CD4-positive, alpha-beta T cell (primary cell): ENCODE data around the gene MPRIP. TPM values are rescaled to one million over a fixed set of nuclear protein-coding genes. Genes with fewer than 3 reads are reported as not detected.
A peak's percentile ranks its signal among the peaks of the same experiment; 100 is the strongest.

Experiments used
- ATAC-seq: fragments of 200-7000 bp; cut with Tn5 transposase; one replicate; pipeline ENCODE4 v1.10.0; 2022; ENCODE audit warnings: mild to moderate bottlenecking; ENCODE audit not compliant: poor library complexity
- CTCF ChIA-PET: fragments of 350-600 bp; sonication (Branson Sonifier 250); formaldehyde crosslinking; loops from one replicate; lab custom pipeline; 2021; ENCODE audit warnings: antibody characterized with exemption, inconsistent platforms; lab: Charles Lee
- POLR2A ChIA-PET: fragments of 350-600 bp; sonication (Branson Sonifier 250); formaldehyde crosslinking; loops from one replicate; lab custom pipeline; 2021; ENCODE audit warnings: antibody characterized with exemption, inconsistent platforms; lab: Charles Lee
- DNase-seq, 14 experiments: peaks; one replicate each; pipeline ENCODE4 v3.0.0-alpha.2; 2013 to 2020; ENCODE audit warnings: mixed read lengths in 2 of 14
- H3K27ac ChIP-seq, 2 donors: one replicate each; pipeline versions ENCODE4 v1.5.1 to v1.7.0; 2013; ENCODE audit warnings: low read length in 2 of 2, low read depth in 1 of 2, mild to moderate bottlenecking in 1 of 2
- H3K27me3 ChIP-seq, 2 experiments: 1 replicate in 1 of 2; 2 replicates in 1 of 2; pipeline versions ENCODE4 v1.6.1 to v1.7.0; 2013; ENCODE audit warnings: low read length in 2 of 2, control low read depth in 1 of 2, mild to moderate bottlenecking in 1 of 2, moderate library complexity in 1 of 2; ENCODE audit not compliant: insufficient read depth in 2 of 2, control insufficient read depth in 1 of 2
- H3K36me3 ChIP-seq: one replicate; pipeline ENCODE4 v1.6.1; 2013; ENCODE audit warnings: low read length, control low read depth; ENCODE audit not compliant: insufficient read depth
- H3K4me1 ChIP-seq: one replicate; pipeline ENCODE4 v1.6.1; 2013; ENCODE audit warnings: low read length, control low read depth; ENCODE audit not compliant: insufficient read depth
- H3K4me3 ChIP-seq: one replicate; pipeline ENCODE4 v1.5.1; 2013; ENCODE audit warnings: mild to moderate bottlenecking, low read length, moderate library complexity
- H3K9me3 ChIP-seq, 2 experiments: 1 replicate in 1 of 2; 2 replicates in 1 of 2; pipeline versions ENCODE4 v1.6.1 to v1.7.0; 2013; ENCODE audit warnings: low read length in 2 of 2, mild to moderate bottlenecking in 2 of 2, control low read depth in 1 of 2, moderate library complexity in 1 of 2; ENCODE audit not compliant: control insufficient read depth in 1 of 2, insufficient read depth in 1 of 2
- H3K27ac Mint-ChIP-seq: one replicate; pipeline ENCODE4 v1.8.0; 2020; ENCODE audit warnings: mixed read lengths
- H3K27me3 Mint-ChIP-seq: one replicate; pipeline ENCODE4 v1.8.0; 2021; ENCODE audit warnings: mixed read lengths
- H3K36me3 Mint-ChIP-seq: one replicate; pipeline ENCODE4 v1.8.0; 2021; ENCODE audit warnings: low read depth, mixed read lengths
- H3K4me1 Mint-ChIP-seq: one replicate; pipeline ENCODE4 v1.8.0; 2021; ENCODE audit warnings: low read depth, mixed read lengths
- H3K4me3 Mint-ChIP-seq: one replicate; pipeline ENCODE4 v1.8.0; 2020; ENCODE audit warnings: mild to moderate bottlenecking, mixed read lengths
- H3K9me3 Mint-ChIP-seq: one replicate; pipeline ENCODE4 v1.8.0; 2020; ENCODE audit warnings: mixed read lengths
- intact Hi-C, 2 experiments: fragments of 100-400 bp; cut with DNase I in 1 of 2; cut with micrococcal nuclease in 1 of 2; formaldehyde crosslinking; loops; one replicate each; pipeline versions ENCODE4 v1.15.1 to v1.9.0; 2023 to 2025; cut with DNase I, micrococcal nuclease
- total RNA-seq, 174 experiments: library from RNA in 2 of 174; stranded (reverse) in 2 of 174; gene quantifications; one replicate each; pipeline ENCODE4 v1.2.3 and lab custom pipeline; 2021 to 2026
- TF ChIP-seq, protein P1 (sequence below): fragments of 200-600 bp; IDR thresholded peaks from one replicate; pipeline ENCODE4 v1.8.0; 2022; ENCODE audit warnings: antibody characterized with exemption, mild to moderate bottlenecking

Gene MPRIP
- total RNA-seq, 2 experiments from 2014 or later, result 176 to 188 TPM

DNA sequence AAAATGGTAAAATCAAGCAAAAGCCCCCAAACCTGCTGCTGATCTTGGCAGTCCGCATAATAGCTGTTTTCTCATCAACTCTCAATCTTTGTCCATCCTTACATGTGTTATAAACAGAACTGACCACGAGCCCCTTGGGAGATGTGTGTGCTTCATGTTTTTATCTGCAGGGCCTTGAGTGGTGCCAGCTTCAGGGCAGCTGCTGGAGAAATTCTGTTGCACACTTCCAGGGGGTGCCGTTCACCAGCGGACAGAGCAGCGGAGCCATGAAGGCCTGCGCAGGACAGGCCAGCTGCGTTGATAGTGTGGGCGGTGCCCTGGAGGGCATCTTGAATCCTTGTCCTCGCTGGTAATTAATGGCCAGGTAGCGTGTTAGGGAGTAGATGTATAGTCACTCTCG lies 20.1 kb downstream of the MPRIP start:
- H3K27ac Mint-ChIP-seq, result peak overlapping the region; percentile 43
- ChIA-PET CTCF (interaction anchor here (0.5 kb wide), 1 partner anchor 71 kb away, joined by 3 read pairs; no protein-coding TSS in a partner anchor), POLR2A (no interaction called here)
- H3K4me3 Mint-ChIP-seq, result no peak overlapping the region
- no peaks in the 10 kb centered on the region for H3K27me3 Mint-ChIP-seq
- no peaks in the 10 kb centered on the region for H3K9me3 Mint-ChIP-seq
- peaks cover 5% of the 10 kb centered on the region for H3K36me3 Mint-ChIP-seq
- no peak overlapping the region for H3K27ac ChIP-seq
- DNase-seq (peak in 1 of 14 experiments; percentile 25), ATAC-seq (no peak)
- H3K4me1 ChIP-seq, result peaks cover 35% of the 10 kb centered on the region
- no peak overlapping the region for H3K4me3 ChIP-seq
- intact Hi-C loops, result no loop called here
- H3K9me3 ChIP-seq, result no peaks in the 10 kb centered on the region
- peaks cover 63% of the 10 kb centered on the region for H3K4me1 Mint-ChIP-seq
- TF ChIP-seq, protein P1, sequence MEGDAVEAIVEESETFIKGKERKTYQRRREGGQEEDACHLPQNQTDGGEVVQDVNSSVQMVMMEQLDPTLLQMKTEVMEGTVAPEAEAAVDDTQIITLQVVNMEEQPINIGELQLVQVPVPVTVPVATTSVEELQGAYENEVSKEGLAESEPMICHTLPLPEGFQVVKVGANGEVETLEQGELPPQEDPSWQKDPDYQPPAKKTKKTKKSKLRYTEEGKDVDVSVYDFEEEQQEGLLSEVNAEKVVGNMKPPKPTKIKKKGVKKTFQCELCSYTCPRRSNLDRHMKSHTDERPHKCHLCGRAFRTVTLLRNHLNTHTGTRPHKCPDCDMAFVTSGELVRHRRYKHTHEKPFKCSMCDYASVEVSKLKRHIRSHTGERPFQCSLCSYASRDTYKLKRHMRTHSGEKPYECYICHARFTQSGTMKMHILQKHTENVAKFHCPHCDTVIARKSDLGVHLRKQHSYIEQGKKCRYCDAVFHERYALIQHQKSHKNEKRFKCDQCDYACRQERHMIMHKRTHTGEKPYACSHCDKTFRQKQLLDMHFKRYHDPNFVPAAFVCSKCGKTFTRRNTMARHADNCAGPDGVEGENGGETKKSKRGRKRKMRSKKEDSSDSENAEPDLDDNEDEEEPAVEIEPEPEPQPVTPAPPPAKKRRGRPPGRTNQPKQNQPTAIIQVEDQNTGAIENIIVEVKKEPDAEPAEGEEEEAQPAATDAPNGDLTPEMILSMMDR, result no peak
- H3K27me3 ChIP-seq, result no peaks in the 10 kb centered on the region
- peaks cover 11% of the 10 kb centered on the region for H3K36me3 ChIP-seq

- POLR2A ChIA-PET, result no interaction called here
- intact Hi-C loops, result no loop called here
- TF ChIP-seq, protein P1, result no peak
- CTCF ChIA-PET, result interaction anchor here (0.5 kb wide), 1 partner anchor 71 kb away, joined by 3 read pairs; no protein-coding TSS in a partner anchor
- Mint-ChIP-seq H3K36me3 (peaks cover 5% of the 10 kb centered on the region), H3K4me1 (peaks cover 64% of the 10 kb centered on the region), H3K9me3 (no peaks in the 10 kb centered on the region), H3K27me3 (no peaks in the 10 kb centered on the region), H3K4me3 (peak overlapping the region; percentile 5), H3K27ac (peak overlapping the region; percentile 43)
- DNase-seq (peak in 1 of 14 experiments; percentile 31), ATAC-seq (no peak)
- Histone ChIP-seq H3K4me1 (peaks cover 34% of the 10 kb centered on the region), H3K36me3 (peaks cover 7% of the 10 kb centered on the region), H3K27ac (no peak overlapping the region), H3K9me3 (no peaks in the 10 kb centered on the region), H3K27me3 (no peaks in the 10 kb centered on the region), H3K4me3 (no peak overlapping the region)
Measured at GRCh38 chr17:17062866-17063265, 20.6 kb downstream of the MPRIP start.

DNA sequence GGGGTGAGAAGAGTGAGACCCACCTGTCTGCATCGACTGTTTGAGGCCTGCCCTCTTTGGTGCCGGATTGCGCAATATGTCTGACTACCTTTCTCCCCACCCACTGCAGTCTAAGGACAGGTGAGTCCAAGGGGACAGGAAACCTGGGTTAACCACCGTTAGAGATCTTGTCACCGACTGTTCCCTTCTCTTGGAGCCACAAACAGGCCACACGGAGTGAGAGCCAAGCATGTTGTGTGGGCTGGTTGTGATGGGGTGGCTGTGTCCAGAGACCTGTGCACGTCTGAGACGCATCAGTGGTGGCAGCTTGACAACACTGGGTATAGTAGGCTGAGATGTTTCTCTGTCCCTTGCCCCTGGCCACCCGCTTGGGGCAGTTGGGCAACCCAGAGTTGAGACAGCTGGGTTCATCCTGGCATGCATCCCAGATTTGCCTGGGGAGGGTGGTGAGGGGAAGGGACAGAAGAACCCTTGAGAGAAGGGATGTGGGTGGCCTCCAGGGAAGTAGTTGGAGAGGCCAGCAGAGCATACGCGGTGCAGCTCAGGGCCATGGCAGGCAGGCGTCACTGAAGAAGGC lies 21.4 kb downstream of the MPRIP start:
- Mint-ChIP-seq H3K9me3 (no peaks in the 10 kb centered on the region), H3K27me3 (no peaks in the 10 kb centered on the region), H3K4me1 (peaks cover 62% of the 10 kb centered on the region), H3K36me3 (peaks cover 3% of the 10 kb centered on the region), H3K27ac (peak overlapping the region; percentile 43), H3K4me3 (no peak overlapping the region)
- intact Hi-C loops, result no loop called here
- DNase-seq, result peak in 2 of 14 experiments; percentile 31 to 51
- no peak overlapping the region for H3K27ac ChIP-seq
- peak; percentile 52 for ATAC-seq
- no peak overlapping the region for H3K4me3 ChIP-seq
- no peaks in the 10 kb centered on the region for H3K27me3 ChIP-seq
- H3K4me1 ChIP-seq, result peaks cover 32% of the 10 kb centered on the region
- H3K9me3 ChIP-seq, result no peaks in the 10 kb centered on the region
- peaks cover 2% of the 10 kb centered on the region for H3K36me3 ChIP-seq
- TF ChIP-seq, protein P1, result no peak
- ChIA-PET POLR2A (no interaction called here), CTCF (no interaction called here)
